D721Med (cell line): ENCODE data around the gene NDUFAF2.
"Not testable (repeated sequence)": the region's sequence is repeated elsewhere in the genome, so short reads cannot be mapped to it uniquely, and the experiment has no call there.

Source experiments
- DNase-seq: peaks from one replicate; pipeline ENCODE4 v3.0.0; 2011; ENCODE audit warnings: low spot score; ENCODE audit not compliant: insufficient read length
- FAIRE-seq: peaks from 2 replicates; lab custom pipeline; 2011; peaks lifted over from hg19 to GRCh38; lab: Jason Lieb, UNC
- TF ChIP-seq, protein P1 (sequence below): IDR thresholded peaks from 2 replicates; pipeline ENCODE4 v1.5.1; 2012; ENCODE audit warnings: mild to moderate bottlenecking, control low read depth; ENCODE audit not compliant: insufficient read depth; ENCODE audit errors: missing control alignments

Gene NDUFAF2

DNA sequence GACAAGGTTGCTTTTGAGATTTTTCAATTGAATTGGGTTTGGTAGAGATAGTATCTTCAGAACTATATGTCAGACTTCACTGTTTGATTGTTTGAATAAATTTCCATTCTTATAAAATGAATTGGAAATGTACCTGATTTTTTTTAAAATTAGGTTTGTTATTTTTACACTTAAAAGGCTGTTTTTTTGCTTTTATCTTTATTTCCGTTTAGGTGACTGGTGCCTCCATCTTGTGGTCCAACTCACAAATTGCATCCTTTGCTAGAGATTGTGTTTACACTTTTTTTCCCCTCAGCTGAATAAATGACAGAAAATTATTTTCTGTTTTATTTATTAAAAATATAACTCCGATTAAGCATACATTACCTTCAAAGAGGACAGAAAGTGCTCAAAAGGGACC is 15.6 kb downstream of the NDUFAF2 start:
- TF ChIP-seq, protein P1, sequence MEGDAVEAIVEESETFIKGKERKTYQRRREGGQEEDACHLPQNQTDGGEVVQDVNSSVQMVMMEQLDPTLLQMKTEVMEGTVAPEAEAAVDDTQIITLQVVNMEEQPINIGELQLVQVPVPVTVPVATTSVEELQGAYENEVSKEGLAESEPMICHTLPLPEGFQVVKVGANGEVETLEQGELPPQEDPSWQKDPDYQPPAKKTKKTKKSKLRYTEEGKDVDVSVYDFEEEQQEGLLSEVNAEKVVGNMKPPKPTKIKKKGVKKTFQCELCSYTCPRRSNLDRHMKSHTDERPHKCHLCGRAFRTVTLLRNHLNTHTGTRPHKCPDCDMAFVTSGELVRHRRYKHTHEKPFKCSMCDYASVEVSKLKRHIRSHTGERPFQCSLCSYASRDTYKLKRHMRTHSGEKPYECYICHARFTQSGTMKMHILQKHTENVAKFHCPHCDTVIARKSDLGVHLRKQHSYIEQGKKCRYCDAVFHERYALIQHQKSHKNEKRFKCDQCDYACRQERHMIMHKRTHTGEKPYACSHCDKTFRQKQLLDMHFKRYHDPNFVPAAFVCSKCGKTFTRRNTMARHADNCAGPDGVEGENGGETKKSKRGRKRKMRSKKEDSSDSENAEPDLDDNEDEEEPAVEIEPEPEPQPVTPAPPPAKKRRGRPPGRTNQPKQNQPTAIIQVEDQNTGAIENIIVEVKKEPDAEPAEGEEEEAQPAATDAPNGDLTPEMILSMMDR: peak; percentile 8
- DNase-seq: no peak
- FAIRE-seq: no peak

DNA sequence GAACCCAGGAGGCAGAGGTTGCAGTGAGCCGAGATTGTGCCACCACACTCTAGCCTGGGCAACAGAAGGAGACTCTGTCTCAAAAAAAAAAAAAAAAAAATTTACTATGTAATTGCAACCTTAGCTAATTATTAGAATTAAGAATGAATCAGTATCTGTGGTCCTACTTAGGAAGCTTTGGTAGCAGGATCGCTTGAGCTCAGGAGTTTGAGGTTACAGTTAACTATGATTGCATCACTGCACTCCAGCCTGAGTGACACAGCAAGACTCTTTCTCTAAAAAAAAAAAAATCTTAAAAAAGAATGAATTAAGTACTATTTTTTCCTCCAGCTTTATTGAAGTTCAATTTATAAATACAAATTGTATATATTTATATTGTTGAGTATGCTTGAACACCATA is 16.7 kb downstream of the NDUFAF2 start:
- no peak for DNase-seq

GRCh38 chr5:60972231-60972630 is 27.2 kb downstream of the NDUFAF2 start:
- DNase-seq: no peak
- TF ChIP-seq, protein P1: no peak
- no peak for FAIRE-seq

More for the DNA sequence above, 16.7 kb downstream of the NDUFAF2 start:
- TF ChIP-seq, protein P1: no peak
- no peak for FAIRE-seq

- DNase-seq (no peak), FAIRE-seq (no peak)
- TF ChIP-seq, protein P1: no peak
These were observed 33.1 kb downstream of the NDUFAF2 start for GRCh38 chr5:60977956-60978737.

GRCh38 chr5:60978968-60979367 is 34.0 kb downstream of the NDUFAF2 start:
- no peak for FAIRE-seq
- TF ChIP-seq, protein P1: no peak
- DNase-seq: no peak

- FAIRE-seq (no peak), DNase-seq (no peak)
- TF ChIP-seq, protein P1: no peak
These were observed 35.5 kb downstream of the NDUFAF2 start for GRCh38 chr5:60980511-60980910.

- DNase-seq, FAIRE-seq: not testable (repeated sequence)
These were observed 37.1 kb downstream of the NDUFAF2 start for GRCh38 chr5:60982127-60982526.
